GM21423 (cell line): ENCODE data around the gene AP2M1.

Experiments used
- ATAC-seq: cut with Tn5 transposase; IDR thresholded peaks from one replicate; pipeline ENCODE4 v1.9.1; 2021; ENCODE audit warnings: mild to moderate bottlenecking, moderate library complexity; ENCODE audit not compliant: unreplicated experiment

Gene AP2M1

DNA sequence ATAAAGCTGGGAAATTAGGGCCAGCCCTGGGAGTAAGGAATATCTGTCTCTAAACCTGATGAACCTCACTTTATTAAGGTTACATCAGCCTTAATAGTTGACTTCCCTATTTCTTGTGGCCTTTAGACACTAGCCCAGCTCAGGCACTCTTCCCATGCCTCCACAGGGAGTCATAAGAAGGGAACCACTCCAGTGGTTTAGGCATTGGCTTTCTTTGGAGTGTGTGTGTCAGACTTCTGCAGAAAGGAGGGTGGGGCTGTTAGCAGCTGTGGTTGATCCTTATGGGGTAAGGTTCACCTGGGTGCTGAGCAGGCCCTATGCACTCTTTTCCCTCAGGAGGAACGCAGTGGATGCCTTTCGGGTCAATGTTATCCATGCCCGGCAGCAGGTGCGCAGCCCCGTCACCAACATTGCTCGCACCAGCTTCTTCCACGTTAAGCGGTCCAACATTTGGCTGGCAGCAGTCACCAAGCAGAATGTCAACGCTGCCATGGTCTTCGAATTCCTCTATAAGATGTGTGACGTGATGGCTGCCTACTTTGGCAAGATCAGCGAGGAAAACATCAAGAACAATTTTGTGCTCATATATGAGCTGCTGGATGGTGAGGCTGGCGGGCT, 4.0 kb downstream of the AP2M1 start:
- ATAC-seq = no peak

DNA sequence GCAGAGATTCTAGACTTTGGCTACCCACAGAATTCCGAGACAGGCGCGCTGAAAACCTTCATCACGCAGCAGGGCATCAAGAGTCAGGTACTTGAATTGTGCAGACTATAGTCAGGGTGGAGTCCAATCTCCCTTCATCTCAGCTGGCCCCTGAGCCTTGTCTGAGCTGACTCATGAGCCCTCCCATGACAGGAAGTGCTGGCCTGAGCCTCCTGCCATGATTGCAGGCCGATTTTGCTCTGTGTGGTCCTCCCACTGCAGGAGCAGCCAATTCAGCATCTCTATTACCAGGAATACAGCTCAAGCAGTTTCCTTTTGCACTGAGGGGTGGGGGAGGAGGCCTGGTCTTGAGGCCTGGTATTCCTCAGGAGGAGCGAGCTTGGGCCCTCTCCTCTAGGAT, 5.5 kb downstream of the AP2M1 start:
- ATAC-seq = no peak

DNA sequence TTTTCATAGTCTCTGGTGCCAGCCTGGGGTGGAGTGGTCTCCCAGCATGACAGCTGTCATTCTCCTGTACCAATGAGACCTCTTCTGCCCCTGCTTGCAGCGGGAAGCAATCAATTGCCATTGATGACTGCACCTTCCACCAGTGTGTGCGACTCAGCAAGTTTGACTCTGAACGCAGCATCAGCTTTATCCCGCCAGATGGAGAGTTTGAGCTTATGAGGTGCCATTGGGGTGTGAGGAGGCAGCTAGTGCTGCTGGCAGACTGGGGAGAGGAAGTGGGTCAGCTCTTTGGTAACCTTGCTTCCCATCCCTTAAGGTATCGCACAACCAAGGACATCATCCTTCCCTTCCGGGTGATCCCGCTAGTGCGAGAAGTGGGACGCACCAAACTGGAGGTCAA, 6.9 kb downstream of the AP2M1 start:
- no peak for ATAC-seq

DNA sequence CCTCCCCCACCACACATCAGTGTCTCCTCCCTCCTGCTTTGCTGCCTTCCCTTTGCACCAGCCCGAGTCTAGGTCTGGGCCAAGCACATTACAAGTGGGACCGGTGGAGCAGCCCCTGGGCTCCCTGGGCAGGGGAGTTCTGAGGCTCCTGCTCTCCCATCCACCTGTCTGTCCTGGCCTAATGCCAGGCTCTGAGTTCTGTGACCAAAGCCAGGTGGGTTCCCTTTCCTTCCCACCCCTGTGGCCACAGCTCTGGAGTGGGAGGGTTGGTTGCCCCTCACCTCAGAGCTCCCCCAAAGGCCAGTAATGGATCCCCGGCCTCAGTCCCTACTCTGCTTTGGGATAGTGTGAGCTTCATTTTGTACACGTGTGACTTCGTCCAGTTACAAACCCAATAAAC, 9.0 kb downstream of the AP2M1 start:
- no peak for ATAC-seq

DNA sequence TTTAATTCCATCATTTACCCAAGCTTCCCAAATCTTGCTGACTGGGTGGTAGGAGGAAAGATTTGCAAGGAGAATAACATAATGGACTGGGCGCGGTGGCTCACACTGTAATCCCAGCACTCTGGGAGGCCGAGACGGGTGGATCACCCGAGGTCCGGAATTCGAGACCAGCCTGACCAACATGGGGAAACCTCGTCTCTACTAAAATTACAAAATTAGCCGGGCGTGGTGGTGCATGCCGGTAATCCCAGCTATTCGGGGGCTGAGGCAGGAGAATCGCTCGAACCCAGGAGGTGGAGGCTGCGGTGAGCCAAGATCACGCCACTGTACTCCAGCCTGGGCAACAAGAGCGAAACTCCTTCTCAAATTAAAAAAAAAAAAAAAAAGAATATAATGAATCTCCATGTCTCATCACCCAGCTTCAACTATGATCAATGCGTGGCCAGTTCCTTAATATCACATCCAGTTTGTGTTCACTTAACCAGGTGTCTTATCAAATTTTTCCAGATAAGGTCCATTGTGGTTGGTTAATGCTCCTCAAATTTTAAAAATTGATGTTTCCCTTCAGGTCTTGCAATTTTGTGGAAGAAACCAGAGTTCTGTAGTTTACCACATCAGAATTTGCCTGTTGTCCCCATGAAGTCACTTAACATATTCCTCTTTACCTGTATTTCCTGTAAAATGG, 10.0 kb downstream of the AP2M1 start:
- no peak for ATAC-seq

DNA sequence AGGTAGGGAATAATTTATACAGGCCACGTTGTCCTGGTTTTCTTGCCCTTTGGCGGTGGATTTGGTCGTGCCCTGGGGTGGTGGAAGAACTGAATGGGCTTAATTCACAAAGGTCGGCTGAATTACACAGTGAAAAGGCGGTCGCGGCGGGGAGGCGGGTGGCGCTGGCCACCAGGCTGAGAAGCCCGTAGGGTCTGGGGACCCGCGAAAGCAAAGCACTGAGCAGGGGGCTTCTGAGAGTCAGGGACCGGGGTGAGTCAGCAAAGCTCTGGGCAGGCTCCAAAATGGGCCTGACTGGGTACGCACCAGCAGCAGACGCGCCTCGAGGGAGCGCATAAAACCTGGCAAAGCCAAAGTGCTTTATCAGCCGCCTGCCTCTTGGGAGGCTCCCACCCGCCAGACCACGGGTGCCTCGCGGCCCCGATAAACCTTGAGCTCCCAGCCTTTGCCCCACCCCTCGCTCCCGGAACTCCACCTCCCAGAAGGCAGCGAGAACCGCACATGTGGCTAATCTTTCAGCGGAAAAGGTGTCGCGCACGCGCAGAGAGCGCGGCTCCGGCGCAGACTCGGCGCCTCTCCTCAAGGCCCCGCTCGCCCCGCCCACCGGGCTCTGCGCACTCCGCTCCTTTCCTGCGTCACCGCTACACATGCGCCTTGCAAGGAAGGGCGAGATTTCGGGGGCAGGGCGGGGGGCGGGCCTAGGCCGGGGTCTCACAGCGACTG, 11.0 kb downstream of the AP2M1 start:
- ATAC-seq = peak; percentile 88

DNA sequence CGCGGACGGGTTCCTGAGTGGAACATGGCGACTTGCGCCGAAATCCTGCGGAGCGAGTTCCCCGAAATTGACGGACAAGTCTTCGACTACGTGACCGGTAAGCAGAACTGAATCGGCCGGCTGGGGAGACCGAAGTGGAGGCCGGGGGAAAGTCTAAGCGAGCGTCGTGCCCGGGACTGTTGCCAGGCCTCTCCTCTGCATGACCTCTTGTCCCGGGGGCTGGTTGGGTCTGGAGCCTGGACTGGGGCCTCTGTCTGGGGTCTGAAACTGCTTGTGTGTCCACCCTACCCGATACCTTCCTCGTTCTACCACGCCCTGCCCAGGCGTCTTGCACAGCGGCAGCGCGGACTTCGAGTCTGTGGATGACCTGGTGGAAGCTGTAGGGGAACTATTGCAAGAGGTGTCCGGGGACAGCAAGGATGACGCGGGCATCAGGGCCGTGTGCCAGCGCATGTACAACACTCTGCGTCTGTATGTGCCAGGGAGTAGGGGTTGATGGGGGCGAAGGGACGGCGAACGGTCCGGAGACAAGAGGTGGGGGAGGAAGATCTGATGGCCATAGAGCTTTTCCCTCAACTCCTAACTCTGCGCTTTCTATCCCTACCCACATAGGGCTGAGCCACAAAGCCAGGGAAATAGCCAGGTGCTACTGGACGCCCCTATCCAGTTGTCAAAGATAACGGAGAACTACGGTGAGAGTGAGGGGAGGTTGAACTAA, 11.7 kb downstream of the AP2M1 start, which contains the start of gene ABCF3:
ABCF3 (plus strand) TSS at position 16 of the 718 bp plus-strand sequence; CDS start at position 25, 9 bp downstream.
- peak; percentile 16 for ATAC-seq

DNA sequence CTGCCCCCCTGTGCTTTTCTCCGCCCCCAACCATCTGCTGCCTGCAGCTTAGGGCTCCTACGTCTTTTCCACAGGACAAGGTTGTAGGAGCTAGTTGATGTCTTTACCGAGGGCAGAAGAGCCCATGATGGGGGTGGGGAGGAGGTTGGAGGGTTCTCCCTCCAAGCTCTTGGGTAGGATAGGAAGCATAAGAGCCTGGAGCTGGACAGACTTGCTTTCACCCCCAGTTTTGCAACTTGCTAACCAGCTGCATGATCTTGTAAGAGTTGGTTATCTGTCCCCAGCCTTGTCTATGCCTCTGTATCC, 12.2 kb downstream of the AP2M1 start:
- no peak for ATAC-seq

DNA sequence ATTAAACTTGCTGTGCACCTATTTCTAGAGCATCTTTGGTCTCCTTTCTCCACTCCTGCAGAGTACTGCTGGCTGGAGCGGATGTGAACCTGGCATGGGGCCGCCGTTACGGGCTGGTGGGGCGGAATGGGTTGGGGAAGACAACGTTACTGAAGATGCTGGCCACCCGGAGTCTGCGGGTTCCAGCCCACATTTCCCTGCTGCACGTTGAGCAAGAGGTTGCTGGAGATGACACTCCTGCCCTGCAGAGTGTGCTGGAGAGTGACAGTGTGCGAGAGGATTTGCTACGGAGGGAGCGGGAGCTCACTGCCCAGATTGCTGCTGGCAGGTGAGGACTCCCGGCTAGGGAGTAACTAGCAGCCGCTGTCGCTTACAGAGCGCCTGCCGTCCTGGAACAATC, 13.4 kb downstream of the AP2M1 start:
- ATAC-seq = no peak

DNA sequence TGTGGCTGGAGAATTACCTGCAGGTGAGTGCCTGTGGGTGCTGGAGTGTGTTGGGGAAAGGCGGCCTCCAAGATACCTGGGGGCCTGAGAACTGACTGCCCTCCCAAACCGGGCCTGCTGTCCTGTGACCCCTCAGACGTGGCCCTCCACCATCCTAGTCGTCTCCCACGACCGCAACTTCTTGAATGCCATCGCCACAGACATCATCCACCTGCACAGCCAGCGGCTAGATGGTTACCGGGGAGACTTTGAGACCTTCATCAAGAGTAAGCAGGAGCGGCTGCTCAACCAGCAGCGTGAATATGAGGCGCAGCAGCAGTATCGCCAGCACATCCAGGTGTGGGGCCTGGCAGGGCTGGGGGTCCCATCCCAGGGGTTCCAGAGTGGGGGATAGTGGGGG, 14.8 kb downstream of the AP2M1 start:
- no peak for ATAC-seq

DNA sequence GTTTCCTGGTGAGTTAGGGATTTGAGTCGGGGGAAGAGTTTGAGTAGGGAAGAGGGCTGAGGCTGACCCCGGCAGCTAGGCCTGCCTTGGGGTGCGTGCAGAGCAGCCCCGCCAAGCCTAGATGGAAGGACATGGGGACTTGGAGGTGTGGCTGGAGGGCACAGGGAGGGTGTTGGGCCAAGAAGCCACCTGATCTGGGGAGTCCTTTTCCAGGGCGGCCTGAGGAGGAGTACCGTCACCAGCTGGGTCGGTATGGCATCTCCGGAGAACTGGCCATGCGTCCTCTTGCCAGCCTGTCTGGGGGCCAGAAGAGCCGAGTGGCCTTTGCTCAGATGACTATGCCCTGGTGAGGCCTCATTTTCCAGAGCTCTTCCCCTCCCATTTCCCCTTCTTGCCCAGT, 18.2 kb downstream of the AP2M1 start:
- ATAC-seq = no peak

DNA sequence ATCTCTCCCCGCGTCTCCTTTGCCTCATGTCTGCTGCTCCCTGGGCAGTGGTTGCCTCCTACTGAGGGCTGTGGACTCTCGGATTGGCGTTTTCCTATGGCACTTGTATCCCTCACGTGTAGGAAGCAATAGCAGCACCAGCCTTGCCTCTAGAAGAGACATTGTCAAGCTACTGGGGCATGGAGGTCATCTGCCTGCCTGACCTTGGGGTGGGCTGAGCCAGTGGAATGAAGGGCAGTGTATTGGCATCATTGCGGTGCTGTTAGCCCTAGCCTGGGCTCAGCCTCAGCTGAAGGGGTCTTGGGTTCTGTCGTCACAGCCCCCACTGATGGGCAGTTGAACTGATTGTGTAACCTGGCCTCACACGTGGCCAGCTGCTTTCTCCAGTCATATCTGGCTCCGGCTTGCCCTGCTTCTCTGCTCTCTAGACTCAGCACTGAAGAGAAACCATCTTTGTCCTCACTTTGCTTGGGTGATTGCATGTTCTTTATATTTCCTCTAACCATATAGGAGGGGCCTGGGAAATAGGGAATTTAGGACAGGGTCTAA, 19.4 kb downstream of the AP2M1 start:
- ATAC-seq = no peak

DNA sequence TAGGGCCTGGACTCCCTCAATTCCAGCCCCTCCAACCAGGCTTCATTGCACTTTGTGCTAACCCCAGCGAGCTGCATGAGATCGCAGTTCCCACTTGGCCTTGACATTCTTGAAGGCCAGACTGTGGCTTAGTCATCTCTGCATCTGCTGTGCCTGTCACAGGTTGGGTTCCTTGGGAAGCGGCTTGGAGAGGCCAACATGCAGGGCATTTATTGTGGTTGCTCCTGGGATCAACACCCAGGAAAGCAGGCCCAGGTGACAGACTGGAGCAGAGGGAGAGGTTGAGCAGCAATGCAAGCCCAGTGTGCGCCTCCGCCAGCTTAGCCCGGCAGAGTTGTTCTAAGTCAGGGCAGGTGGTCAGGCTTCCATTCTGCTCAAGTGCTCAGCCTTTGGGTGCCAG, 21.9 kb downstream of the AP2M1 start:
- no peak for ATAC-seq

DNA sequence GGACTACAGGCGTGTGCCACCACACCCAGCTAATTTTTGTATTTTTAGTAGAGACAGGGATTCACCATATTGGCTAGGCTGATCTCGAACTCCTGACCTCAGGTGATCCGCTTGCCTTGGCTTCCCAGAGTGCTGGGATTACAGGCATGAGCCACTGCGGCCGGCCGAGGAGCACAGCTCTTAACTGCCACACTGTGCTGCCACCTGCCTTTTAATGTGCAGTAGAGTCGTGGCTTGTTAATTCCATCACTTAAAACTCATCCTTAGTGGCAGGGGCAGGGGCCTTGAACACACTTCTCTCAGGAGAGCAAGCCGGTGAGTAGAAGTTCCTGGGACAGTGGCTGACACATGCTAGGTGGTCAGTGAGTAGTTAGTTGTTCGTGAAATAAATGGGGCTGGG, 23.9 kb downstream of the AP2M1 start:
- no peak for ATAC-seq

DNA sequence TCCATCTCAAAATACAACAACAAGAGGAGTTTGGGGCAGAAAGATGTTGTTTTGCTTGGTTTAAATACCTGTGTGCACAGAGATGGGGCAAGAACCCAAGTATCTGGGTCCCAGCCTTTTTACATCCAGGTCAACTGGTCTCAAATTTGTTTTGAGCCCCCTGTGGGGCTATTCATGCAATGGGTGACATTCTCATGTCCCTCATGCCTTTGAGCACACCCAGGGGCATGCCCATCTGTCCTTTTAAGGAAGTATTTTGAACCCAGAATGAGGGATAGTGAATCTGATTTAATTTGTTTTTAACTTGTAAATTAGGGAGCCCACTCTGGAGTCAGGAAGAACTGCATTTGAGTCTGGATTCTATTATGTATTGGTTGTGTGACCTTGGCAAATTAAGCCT, 26.2 kb downstream of the AP2M1 start:
- no peak for ATAC-seq

DNA sequence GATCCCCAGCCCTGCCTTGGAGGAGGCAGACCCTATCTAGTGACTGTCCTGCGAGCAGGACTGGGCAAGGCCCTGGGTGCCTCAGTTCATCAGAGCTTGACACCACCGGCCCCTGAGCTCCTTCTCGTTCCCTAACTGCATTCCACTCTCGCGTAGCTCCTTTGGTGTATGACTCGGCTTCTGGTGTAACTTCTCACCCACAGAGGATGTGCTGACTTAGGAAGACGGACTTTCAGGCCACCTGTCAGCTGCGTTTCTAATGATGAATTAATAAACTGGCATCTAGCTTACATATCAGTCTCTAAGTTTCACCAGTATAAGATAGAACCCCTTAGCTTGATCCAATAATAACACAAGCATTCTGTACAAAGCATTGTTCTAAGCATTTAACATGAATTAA, 28.9 kb downstream of the AP2M1 start:
- no peak for ATAC-seq

DNA sequence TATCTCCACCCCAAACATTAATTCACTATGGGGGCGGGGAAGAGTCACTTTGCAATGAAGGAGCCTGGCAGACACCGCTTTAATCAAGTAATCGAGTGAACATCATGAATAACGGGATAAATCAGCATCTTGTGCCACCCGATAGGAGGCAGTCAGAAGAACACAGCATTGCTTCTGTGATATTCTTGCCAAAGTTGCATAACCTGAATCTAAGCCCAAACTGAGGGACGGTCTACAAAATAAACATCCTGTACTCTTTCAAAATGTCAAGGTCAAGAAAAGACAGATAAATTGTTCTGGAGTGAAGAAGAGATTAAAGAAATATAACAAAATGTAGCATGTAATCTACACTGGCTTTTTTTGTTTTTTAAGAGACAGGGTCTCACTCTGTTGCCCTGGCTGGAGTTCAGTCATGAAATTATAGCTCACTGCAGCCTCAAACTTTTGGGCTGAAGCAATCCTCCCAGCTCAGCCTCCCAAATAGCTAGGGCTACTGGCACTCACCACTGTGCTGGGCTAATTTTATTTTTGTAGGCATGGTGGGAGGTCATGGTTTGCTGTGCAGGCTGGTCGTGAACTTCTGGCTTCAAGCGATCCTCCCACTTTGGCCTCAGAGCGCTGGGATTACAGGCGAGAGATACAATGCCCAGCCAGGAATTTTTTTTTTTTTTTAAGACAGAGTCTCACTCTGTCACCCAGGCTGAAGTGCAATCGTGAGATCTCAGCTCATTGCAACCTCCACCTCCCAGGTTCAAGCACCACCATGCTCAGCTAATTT, 34.7 kb downstream of the AP2M1 start:
- no peak for ATAC-seq

DNA sequence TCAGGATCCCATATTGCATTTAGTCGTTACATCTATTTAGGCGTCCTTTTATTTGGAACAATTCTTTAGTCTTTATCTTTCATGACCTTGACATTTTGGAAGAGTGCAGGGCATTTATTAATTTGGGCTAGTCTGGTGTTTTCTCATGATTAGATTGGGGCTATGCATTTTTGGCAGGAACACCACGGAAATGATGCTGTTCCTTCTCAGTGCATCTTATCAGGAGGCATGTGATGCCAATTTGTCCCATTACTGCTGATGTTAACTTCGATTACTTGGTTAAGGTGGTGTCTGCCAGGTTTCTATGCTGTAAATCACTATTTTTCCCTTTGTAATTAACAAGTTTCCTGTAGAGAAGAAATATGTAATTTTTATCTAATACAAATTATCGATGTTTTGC, 36.6 kb downstream of the AP2M1 start:
- no peak for ATAC-seq

DNA sequence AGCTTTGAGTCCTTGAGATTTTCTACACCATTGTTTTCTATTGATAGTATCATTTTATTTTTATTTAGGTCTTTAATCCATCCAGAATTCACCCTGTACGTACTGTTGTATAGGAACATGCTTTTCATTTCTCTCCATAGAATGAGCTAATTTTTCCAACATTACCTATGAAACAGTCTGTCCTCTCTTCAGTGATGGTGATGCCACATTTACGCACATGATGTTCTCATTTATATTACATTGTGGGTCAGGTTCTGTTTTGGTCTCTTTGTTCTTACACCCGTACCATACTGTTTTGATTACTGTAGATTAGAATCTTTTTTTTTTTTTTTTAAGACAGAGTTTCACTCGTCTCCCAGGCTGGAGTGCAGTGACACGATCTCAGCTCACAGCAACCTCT, 37.1 kb downstream of the AP2M1 start:
- ATAC-seq = no peak

DNA sequence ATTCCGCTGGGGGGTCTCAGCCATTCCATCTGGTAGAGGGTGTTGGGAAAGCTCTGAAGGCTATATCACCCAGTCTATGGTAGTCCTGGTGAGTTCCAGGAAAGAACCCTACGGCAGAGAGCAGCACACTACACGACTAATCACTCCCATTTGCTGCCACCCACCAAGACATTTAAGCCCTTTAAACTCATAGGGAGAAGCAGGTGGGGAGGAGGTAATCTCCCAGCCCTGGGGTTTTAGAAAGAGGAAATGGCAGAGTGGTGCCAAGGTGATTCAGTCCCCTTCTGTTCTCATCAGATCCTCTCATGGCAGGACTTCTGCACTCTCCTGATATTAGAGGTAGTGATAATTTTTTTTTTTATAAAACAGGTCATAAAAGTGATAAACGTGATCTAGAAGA, 44.2 kb downstream of the AP2M1 start:
- no peak for ATAC-seq

DNA sequence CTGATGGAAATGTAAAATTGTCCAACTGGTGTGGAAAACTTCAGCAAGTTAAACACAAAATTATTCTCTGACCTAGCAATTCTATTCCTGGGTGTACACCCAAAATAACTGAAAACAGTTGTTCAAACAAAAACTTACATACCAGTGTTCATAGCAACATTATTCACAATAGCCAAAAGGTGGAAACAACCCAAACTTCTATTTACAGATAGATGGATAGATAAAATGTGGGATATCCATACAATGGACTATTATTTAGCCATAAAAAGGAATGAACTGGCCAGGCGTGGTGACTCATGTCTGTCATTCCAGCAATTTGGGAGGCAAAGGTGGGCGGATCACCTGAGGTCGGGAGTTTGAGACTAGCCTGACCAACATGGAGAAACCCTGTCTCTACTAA, 47.9 kb downstream of the AP2M1 start:
- no peak for ATAC-seq
